ENCODE data around the gene TMUB1. TPM values are rescaled to one million over a fixed set of nuclear protein-coding genes. Genes with fewer than 3 reads are reported as not detected.

The TMUB1 gene
- total and polyA plus RNA-seq, 2 donors (not counting 3 experiments of a cell fraction or from before 2014, with no cell fraction given) = 41.3 to 45.3 TPM

- Histone ChIP-seq H3K36me3 (ENCODE audit: control insufficient read depth in 2 of 2, extremely low read depth in 1 of 2, insufficient read depth in 2 of 2, low read length in 2 of 2) (peaks cover 0 to 2% of the 10 kb centered on the region in 2 experiments), H3K4me1 (ENCODE audit: control insufficient read depth, extremely low read depth, insufficient read depth, low read length) (peaks cover 29% of the 10 kb centered on the region), H3K4me2 (ENCODE audit: insufficient read depth, low read length) (peak overlapping the region; percentile 44), H3K27ac (ENCODE audit: insufficient read depth, low read depth, low read length) (peak overlapping the region; percentile 81), H3K9me3 (replicated peaks; ENCODE audit: control insufficient read depth, insufficient read depth, low read length) (no peaks in the 10 kb centered on the region), H4K20me1 (replicated peaks; ENCODE audit: control insufficient read depth, extremely low read depth, insufficient read depth, low read length) (no peaks in the 10 kb centered on the region), H3K4me3 (replicated peaks in 1 of 3; ENCODE audit: insufficient read depth in 1 of 3, low read depth in 1 of 3, low read length in 3 of 3) (peak overlapping the region in 2 of 3 experiments; percentile 11 to 69), H3K79me2 (ENCODE audit: control insufficient read depth, insufficient read depth, low read length) (peaks cover 31% of the 10 kb centered on the region), H3K9me1 (replicated peaks; ENCODE audit: control insufficient read depth, extremely low read depth, insufficient read depth, low read length) (no peaks in the 10 kb centered on the region), H3K9ac (replicated peaks; ENCODE audit: extremely low read depth, insufficient read depth, low read length) (peak overlapping the region; percentile 57), H3K27me3 (ENCODE audit: control insufficient read depth in 2 of 2, insufficient read depth in 2 of 2, low read length in 2 of 2) (no peaks in the 10 kb centered on the region), H2AFZ (ENCODE audit: low read depth, low read length) (peak overlapping the region; percentile 21)
- FAIRE-seq (peak; percentile 100), DNase-seq (ENCODE audit: low read depth, low spot score) (peak; percentile 100)
- intact Hi-C loops (cut with micrococcal nuclease) (loop anchor here (1.0 to 2.0 kb wide), 5 partner anchors 19 to 69 kb away; partner anchors contain the start of genes ABCB8 and FASTK), dilution Hi-C loops (cut with MboI; ENCODE audit: extremely low pct_ligation_motif_present, low sequenced_read_pairs) (no loop called here)
- CTCF ChIA-PET = interaction anchor here (0.9 to 2.8 kb wide), 7 partner anchors 11 to 96 kb away, joined by 3 to 11 read pairs (median 4); partner anchors contain the start of genes ABCB8 and FASTK
- peak; percentile 52 for TF ChIP-seq POLR2A (IDR thresholded peaks at IDR 0.05; ENCODE audit: low read depth, low read length)
- TF ChIP-seq GATA2 (IDR thresholded peaks at IDR 0.05; ENCODE audit: insufficient read depth, insufficient read length, low read depth, low read length) = no peak
- peak; percentile 6 for TF ChIP-seq MAX (IDR thresholded peaks at IDR 0.05; ENCODE audit: insufficient read depth, insufficient read length)
- TF ChIP-seq EZH2 (IDR thresholded peaks at IDR 0.05; ENCODE audit: borderline replicate concordance, low read depth, low read length, severe bottlenecking) = no peak
- peak; percentile 14 for TF ChIP-seq POLR2AphosphoS5 (IDR thresholded peaks at IDR 0.05; ENCODE audit: insufficient read depth, low read depth, low read length)
- POLR2A ChIA-PET = no interaction called here
- BruUV-seq (replicated peaks) = TSS peak; percentile 86
Measured at GRCh38 chr7:151057989-151058780, 25.1 kb downstream of the TMUB1 start.

DNA sequence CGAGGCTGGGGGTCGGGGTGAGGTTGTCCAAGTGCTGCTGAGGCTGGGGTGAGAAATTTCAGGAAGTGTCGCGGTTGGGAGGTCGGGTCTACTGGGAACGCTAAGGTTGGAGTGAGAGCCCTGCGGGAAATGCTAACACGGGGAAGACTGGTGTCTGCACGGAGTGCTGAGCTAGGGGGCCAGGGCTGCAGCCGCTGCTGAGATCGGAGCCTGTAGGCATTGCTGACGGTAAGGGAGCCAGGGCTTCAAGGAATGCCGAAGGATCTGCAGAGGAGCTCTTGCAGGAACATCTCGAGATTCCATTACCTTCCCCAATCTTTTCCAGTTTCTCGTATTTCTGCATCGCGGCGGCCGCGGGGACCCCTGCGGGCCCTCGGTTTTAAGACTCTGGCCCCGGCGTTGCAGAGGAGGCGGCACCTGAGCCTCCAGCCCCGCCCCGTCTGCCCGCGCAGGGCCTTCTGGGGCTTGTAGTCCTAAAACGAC lies 25.7 kb downstream of the TMUB1 start, which contains the start of gene CDK5:
Gene CDK5, minus strand, starts transcription at position 392 of the 483 bp plus-strand sequence. Its CDS starts 49 bp downstream, at position 343.
- Histone ChIP-seq H3K79me2 (ENCODE audit: control insufficient read depth, insufficient read depth, low read length) (peaks cover 29% of the 10 kb centered on the region), H3K4me1 (ENCODE audit: control insufficient read depth, extremely low read depth, insufficient read depth, low read length) (peaks cover 29% of the 10 kb centered on the region), H4K20me1 (replicated peaks; ENCODE audit: control insufficient read depth, extremely low read depth, insufficient read depth, low read length) (no peaks in the 10 kb centered on the region), H3K4me3 (replicated peaks in 1 of 3; ENCODE audit: insufficient read depth in 1 of 3, low read depth in 1 of 3, low read length in 3 of 3) (peak within 1 kb of the TSS; percentile 28 to 69 (median 48)), H3K27me3 (ENCODE audit: control insufficient read depth in 2 of 2, insufficient read depth in 2 of 2, low read length in 2 of 2) (no peaks in the 10 kb centered on the region), H3K4me2 (ENCODE audit: insufficient read depth, low read length) (peak within 1 kb of the TSS; percentile 55), H3K9ac (replicated peaks; ENCODE audit: extremely low read depth, insufficient read depth, low read length) (peak within 1 kb of the TSS; percentile 57), H3K9me1 (replicated peaks; ENCODE audit: control insufficient read depth, extremely low read depth, insufficient read depth, low read length) (no peaks in the 10 kb centered on the region), H3K36me3 (ENCODE audit: control insufficient read depth in 2 of 2, extremely low read depth in 1 of 2, insufficient read depth in 2 of 2, low read length in 2 of 2) (peaks cover 0 to under 1% of the 10 kb centered on the region in 2 experiments), H3K9me3 (replicated peaks; ENCODE audit: control insufficient read depth, insufficient read depth, low read length) (no peaks in the 10 kb centered on the region), H3K27ac (ENCODE audit: insufficient read depth, low read depth, low read length) (peak within 1 kb of the TSS; percentile 81), H2AFZ (ENCODE audit: low read depth, low read length) (peak within 1 kb of the TSS; percentile 81)
- DNase-seq (ENCODE audit: low read depth, low spot score) (no peak), FAIRE-seq (no peak)
- intact Hi-C loops (cut with micrococcal nuclease) (no loop called here), dilution Hi-C loops (cut with MboI; ENCODE audit: extremely low pct_ligation_motif_present, low sequenced_read_pairs) (no loop called here)
- TF ChIP-seq FOS (IDR thresholded peaks at IDR 0.05; ENCODE audit: borderline replicate concordance, insufficient read depth, low read length) = no peak
- ChIA-PET POLR2A (no interaction called here), CTCF (interaction anchor here (1.0 to 1.3 kb wide), 2 partner anchors 29 to 95 kb away, joined by 3 to 5 read pairs; partner anchors contain the start of gene ABCB8)
- no TSS peak for BruUV-seq (replicated peaks)

Data from endothelial cell of umbilical vein (primary cell).